Uterus (tissue), 4 donors: ENCODE results near the gene TMEM219. TPM values are rescaled to one million over a fixed set of nuclear protein-coding genes. Genes with fewer than 3 reads are reported as not detected.

Source experiments
- DNase-seq, 2 donors: peaks; one replicate each; pipeline ENCODE4 v3.0.0-alpha.2; 2019 to 2020
- H3K27ac ChIP-seq, 2 donors: fragments of 200-600 bp; sonication (generic); 1 replicate in 1 of 2; 2 replicates in 1 of 2; pipeline ENCODE4 v1.5.1; 2016 to 2018
- H3K27me3 ChIP-seq, 2 donors: fragments of 200-600 bp; sonication (generic); one replicate each; pipeline ENCODE4 v1.5.1; 2018 to 2019; ENCODE audit warnings: control low read depth in 1 of 2
- H3K36me3 ChIP-seq, 2 donors: fragments of 200-600 bp; sonication (generic); one replicate each; pipeline ENCODE4 v1.5.1; 2019; ENCODE audit warnings: control low read depth in 1 of 2
- H3K4me1 ChIP-seq, 2 donors: fragments of 200-600 bp; sonication (generic); one replicate each; pipeline ENCODE4 v1.5.1; 2018 to 2019; ENCODE audit warnings: control low read depth in 1 of 2
- H3K4me3 ChIP-seq, 2 donors: fragments of 200-600 bp; sonication (generic); 1 replicate in 1 of 2; 2 replicates in 1 of 2; pipeline ENCODE4 v1.5.1; 2018 to 2019; ENCODE audit warnings: mild to moderate bottlenecking in 1 of 2
- H3K9me3 ChIP-seq, 2 donors: fragments of 200-600 bp; sonication (generic); one replicate each; pipeline ENCODE4 v1.5.1; 2019; ENCODE audit warnings: control low read depth in 1 of 2
- POLR2A ChIP-seq, 2 donors: fragments of 450-650 bp; IDR thresholded peaks; one replicate each; pipeline ENCODE4 v1.6.1; 2016; ENCODE audit warnings: antibody characterized with exemption in 2 of 2, mild to moderate bottlenecking in 1 of 2, moderate library complexity in 1 of 2
- intact Hi-C: fragments of 100-400 bp; cut with DNase I; formaldehyde crosslinking; loops from one replicate; pipeline ENCODE4 v1.15.1; 2023; ENCODE audit warnings: low total_unique reads
- total RNA-seq, 4 donors: library from RNA; depleted of rRNA in 3 of 4; stranded (reverse); fragments of >200 nt in 3 of 4; gene quantifications; one replicate each; pipeline versions ENCODE4 v1.1.0 to v1.2.4, GENCODE V29; 2014 to 2023
- TF ChIP-seq, protein P1 (sequence below), 4 experiments: fragments of 200-600 bp in 2 of 4; fragments of 450-650 bp in 2 of 4; sonication (generic) in 2 of 4; IDR thresholded peaks; one replicate each; pipeline ENCODE4 v1.5.1; 2016 to 2019; ENCODE audit warnings: antibody characterized with exemption in 4 of 4, mild to moderate bottlenecking in 2 of 4, moderate library complexity in 1 of 4
- donor health status: DM: yes; HTN: yes; CAD: no.

Gene TMEM219
- total RNA-seq, 4 donors from 2014 or later: 38.6 to 82.3 (median 58.5) TPM

- DNase-seq: no peak
- Histone ChIP-seq H3K4me1 (peaks cover 0 to 8% of the 10 kb centered on the region in 2 donors), H3K36me3 (no peaks in the 10 kb centered on the region), H3K9me3 (no peaks in the 10 kb centered on the region), H3K27me3 (no peaks in the 10 kb centered on the region), H3K4me3 (peak overlapping the region; percentile 93 to 96), H3K27ac (peak overlapping the region; percentile 96 to 98)
- intact Hi-C loops: no loop called here
- TF ChIP-seq, protein P1, sequence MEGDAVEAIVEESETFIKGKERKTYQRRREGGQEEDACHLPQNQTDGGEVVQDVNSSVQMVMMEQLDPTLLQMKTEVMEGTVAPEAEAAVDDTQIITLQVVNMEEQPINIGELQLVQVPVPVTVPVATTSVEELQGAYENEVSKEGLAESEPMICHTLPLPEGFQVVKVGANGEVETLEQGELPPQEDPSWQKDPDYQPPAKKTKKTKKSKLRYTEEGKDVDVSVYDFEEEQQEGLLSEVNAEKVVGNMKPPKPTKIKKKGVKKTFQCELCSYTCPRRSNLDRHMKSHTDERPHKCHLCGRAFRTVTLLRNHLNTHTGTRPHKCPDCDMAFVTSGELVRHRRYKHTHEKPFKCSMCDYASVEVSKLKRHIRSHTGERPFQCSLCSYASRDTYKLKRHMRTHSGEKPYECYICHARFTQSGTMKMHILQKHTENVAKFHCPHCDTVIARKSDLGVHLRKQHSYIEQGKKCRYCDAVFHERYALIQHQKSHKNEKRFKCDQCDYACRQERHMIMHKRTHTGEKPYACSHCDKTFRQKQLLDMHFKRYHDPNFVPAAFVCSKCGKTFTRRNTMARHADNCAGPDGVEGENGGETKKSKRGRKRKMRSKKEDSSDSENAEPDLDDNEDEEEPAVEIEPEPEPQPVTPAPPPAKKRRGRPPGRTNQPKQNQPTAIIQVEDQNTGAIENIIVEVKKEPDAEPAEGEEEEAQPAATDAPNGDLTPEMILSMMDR (IDR thresholded peaks at IDR 0.05): no peak
- TF ChIP-seq POLR2A (IDR thresholded peaks at IDR 0.05): no peak
Measured at GRCh38 chr16:29996766-29997250, 34.9 kb downstream of the TMEM219 start.

DNA sequence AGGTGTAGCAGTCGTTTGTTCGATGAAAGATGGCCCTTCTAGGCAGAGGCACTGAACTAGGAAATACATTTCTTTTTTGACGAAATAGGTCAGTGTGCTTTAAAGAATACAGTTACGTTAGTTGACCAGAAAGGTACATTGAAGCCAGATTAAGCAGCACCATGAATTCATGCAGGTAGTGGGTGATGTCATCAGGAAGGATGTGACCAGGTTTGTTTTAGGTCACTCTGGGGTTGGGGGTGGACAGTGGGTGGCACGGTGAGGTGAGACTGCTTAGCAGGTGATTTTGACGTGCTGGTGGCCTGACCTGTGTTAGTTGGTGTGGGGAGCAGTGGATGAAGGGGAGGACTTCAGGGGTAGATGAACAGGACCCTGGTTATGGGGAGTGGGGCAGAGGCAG, 37.7 kb downstream of the TMEM219 start:
- no peaks in the 10 kb centered on the region for H3K27me3 ChIP-seq
- H3K36me3 ChIP-seq: no peaks in the 10 kb centered on the region
- intact Hi-C loops: no loop called here
- H3K4me3 ChIP-seq: no peak overlapping the region
- no peak for DNase-seq
- no peak overlapping the region for H3K27ac ChIP-seq
- peaks cover 0 to 4% of the 10 kb centered on the region in 2 donors for H3K4me1 ChIP-seq
- no peak for TF ChIP-seq POLR2A (IDR thresholded peaks at IDR 0.05)
- TF ChIP-seq, protein P1 (IDR thresholded peaks at IDR 0.05): no peak
- H3K9me3 ChIP-seq: no peaks in the 10 kb centered on the region

GRCh38 chr16:30000735-30001631, 39.1 kb downstream of the TMEM219 start:
- Histone ChIP-seq H3K36me3 (no peaks in the 10 kb centered on the region), H3K4me3 (no peak overlapping the region), H3K9me3 (no peaks in the 10 kb centered on the region), H3K27me3 (no peaks in the 10 kb centered on the region), H3K4me1 (no peaks in the 10 kb centered on the region), H3K27ac (no peak overlapping the region)
- intact Hi-C loops: no loop called here
- no peak for DNase-seq
- TF ChIP-seq, protein P1 (IDR thresholded peaks at IDR 0.05): no peak
- TF ChIP-seq POLR2A (IDR thresholded peaks at IDR 0.05): no peak

GRCh38 chr16:30002614-30003346, 40.9 kb downstream of the TMEM219 start:
- no peak for DNase-seq
- H3K27ac ChIP-seq: no peak overlapping the region
- no peaks in the 10 kb centered on the region for H3K4me1 ChIP-seq
- no peaks in the 10 kb centered on the region for H3K27me3 ChIP-seq
- H3K36me3 ChIP-seq: no peaks in the 10 kb centered on the region
- TF ChIP-seq, protein P1 (IDR thresholded peaks at IDR 0.05): no peak
- no peak for TF ChIP-seq POLR2A (IDR thresholded peaks at IDR 0.05)
- intact Hi-C loops: no loop called here
- H3K9me3 ChIP-seq: no peaks in the 10 kb centered on the region
- no peak overlapping the region for H3K4me3 ChIP-seq
